ENCODE measurements around the gene ZFYVE26. TPM values are rescaled to one million over a fixed set of nuclear protein-coding genes. Genes with fewer than 3 reads are reported as not detected.
A peak's percentile ranks its signal among the peaks of the same experiment; 100 is the strongest.

ZFYVE26 gene
- total RNA-seq, 4 donors from 2014 or later, result 23.9 to 31.7 (median 28.8) TPM

DNA sequence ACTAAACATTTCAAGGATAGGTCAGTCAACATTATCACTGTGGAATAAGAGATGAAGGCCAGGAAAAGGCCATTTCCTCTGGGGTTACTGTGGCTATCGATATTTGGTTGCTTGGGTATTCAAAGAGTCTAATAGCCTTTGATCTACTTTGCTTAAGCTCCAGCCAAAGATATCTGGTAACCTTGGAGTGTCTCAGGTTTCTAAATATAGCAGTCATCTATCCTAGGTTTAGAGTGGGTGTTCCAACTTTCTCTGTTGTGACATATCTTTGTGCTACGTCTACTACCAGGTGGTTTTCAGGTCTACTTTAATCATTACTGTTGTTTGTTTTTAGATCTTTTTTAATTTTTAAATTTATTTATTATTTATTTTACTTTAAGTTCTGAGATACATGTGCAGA is 72.3 kb downstream of the ZFYVE26 start:
- H3K27me3 ChIP-seq, result no peaks in the 10 kb centered on the region
- H3K4me3 ChIP-seq, result no peak overlapping the region
- 79 to 85% methylated on average over 2 of the region's 2 CpGs for WGBS, 2 donors (ENCODE audit: low coverage in 1 of 2)
- DNase-seq, result no peak
- no peaks in the 10 kb centered on the region for H3K9me3 ChIP-seq
- H3K36me3 ChIP-seq, result peaks cover 0 to 10% (median 4%) of the 10 kb centered on the region in 4 donors
- peaks cover 0 to 9% (median 7%) of the 10 kb centered on the region in 4 donors for H3K4me1 ChIP-seq
- in situ Hi-C loops (cut with MboI; ENCODE audit: low pct_ligation_motif_present in 1 of 4, low pct_unique_long_range_greater_than_20kb in 1 of 4, low sequenced_read_pairs in 3 of 4), result no loop called here
- TF ChIP-seq POLR2AphosphoS5 (IDR thresholded peaks at IDR 0.05), result no peak
- TF ChIP-seq, protein P1, sequence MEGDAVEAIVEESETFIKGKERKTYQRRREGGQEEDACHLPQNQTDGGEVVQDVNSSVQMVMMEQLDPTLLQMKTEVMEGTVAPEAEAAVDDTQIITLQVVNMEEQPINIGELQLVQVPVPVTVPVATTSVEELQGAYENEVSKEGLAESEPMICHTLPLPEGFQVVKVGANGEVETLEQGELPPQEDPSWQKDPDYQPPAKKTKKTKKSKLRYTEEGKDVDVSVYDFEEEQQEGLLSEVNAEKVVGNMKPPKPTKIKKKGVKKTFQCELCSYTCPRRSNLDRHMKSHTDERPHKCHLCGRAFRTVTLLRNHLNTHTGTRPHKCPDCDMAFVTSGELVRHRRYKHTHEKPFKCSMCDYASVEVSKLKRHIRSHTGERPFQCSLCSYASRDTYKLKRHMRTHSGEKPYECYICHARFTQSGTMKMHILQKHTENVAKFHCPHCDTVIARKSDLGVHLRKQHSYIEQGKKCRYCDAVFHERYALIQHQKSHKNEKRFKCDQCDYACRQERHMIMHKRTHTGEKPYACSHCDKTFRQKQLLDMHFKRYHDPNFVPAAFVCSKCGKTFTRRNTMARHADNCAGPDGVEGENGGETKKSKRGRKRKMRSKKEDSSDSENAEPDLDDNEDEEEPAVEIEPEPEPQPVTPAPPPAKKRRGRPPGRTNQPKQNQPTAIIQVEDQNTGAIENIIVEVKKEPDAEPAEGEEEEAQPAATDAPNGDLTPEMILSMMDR (IDR thresholded peaks at IDR 0.05), result no peak
- no peak for TF ChIP-seq EP300 (IDR thresholded peaks at IDR 0.05; ENCODE audit: low read depth)
- no peak for TF ChIP-seq POLR2A (IDR thresholded peaks at IDR 0.05)
- intact Hi-C loops (cut with DNase I; ENCODE audit: low total_unique reads), result no loop called here
- H3K27ac ChIP-seq, result no peak overlapping the region

DNA sequence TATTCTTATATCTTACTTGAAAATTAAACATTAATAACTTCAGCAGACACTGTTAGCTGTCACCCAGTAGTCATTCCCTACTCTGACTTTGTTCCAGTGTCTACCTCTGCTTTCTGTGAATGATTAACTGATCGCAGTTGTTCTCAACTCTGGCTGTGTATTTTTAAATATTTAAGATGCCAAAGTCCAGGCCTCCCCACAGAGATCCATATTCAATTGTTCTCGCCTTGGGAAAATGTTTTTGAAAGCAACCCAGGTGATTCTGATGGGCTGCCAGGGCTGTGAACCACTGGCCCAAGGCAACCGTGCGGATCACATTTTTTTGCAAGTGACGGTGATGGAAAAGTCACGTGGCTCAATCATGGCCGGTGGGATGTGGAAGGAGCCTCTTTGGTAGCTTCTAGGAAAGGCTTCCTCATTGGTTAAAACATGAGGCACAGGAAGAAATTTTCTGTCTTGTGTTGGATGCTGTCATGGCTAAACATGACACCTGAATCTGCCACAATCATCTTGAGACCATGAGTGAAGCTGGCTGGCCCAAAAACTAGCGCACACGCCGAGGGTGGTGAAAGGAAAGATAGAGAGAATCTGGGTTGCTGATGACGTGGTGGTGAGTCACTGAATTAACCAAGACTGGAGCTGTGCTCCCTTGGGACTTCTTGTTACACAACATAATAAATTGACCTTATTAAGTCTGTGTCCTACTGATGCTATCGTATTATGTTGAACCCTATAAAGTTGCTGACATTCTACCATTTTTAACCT is 77.5 kb downstream of the ZFYVE26 start:
- Histone ChIP-seq H3K27ac (peak overlapping the region; percentile 23 to 71 (median 47)), H3K9me3 (no peaks in the 10 kb centered on the region), H3K4me3 (peak overlapping the region in 1 of 4 donors; percentile 17), H3K4me1 (peaks cover 0 to 36% (median 18%) of the 10 kb centered on the region in 4 donors), H3K27me3 (no peaks in the 10 kb centered on the region), H3K36me3 (no peaks in the 10 kb centered on the region)
- in situ Hi-C loops (cut with MboI; ENCODE audit: low pct_ligation_motif_present in 1 of 4, low pct_unique_long_range_greater_than_20kb in 1 of 4, low sequenced_read_pairs in 3 of 4), result no loop called here
- TF ChIP-seq POLR2A (IDR thresholded peaks at IDR 0.05) (no peak), POLR2AphosphoS5 (IDR thresholded peaks at IDR 0.05) (peak in 1 of 3 donors; percentile 33)
- intact Hi-C loops (cut with DNase I; ENCODE audit: low total_unique reads), result no loop called here
- 33 to 49% methylated on average over 6 to 12 of the region's 12 CpGs for WGBS, 2 donors (ENCODE audit: low coverage in 1 of 2)
- DNase-seq, result peak; percentile 48

DNA sequence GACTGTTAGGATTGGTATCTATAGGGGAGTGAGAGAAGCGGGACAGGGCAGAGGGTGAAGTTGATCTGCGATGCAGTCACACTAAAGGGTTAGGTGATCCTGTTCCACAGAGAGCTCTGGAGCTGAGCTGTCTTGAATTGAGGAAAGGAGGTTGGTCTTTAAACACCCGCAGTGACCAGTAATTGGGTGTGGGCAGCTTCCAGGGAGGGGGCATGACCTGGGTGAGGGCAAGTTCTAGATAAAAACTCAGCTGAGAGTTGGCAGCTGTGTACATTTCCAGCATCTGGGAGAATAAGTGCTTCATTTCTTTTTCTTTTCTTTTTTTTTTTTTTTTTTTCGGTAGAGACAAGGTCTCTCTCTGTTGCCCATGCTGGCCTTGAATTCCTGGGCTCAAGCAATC is 79.6 kb downstream of the ZFYVE26 start:
- Histone ChIP-seq H3K36me3 (no peaks in the 10 kb centered on the region), H3K4me1 (peaks cover 0 to 36% (median 18%) of the 10 kb centered on the region in 4 donors), H3K27ac (no peak overlapping the region), H3K4me3 (no peak overlapping the region), H3K27me3 (no peaks in the 10 kb centered on the region), H3K9me3 (no peaks in the 10 kb centered on the region)
- in situ Hi-C loops (cut with MboI; ENCODE audit: low pct_ligation_motif_present in 1 of 4, low pct_unique_long_range_greater_than_20kb in 1 of 4, low sequenced_read_pairs in 3 of 4) (no loop called here), intact Hi-C loops (cut with DNase I; ENCODE audit: low total_unique reads) (no loop called here)
- no peak for DNase-seq
- 71 to 94% methylated on average over 2 to 4 of the region's 4 CpGs for WGBS, 2 donors (ENCODE audit: low coverage in 1 of 2)
- TF ChIP-seq, protein P1 (IDR thresholded peaks at IDR 0.05), result no peak
- TF ChIP-seq POLR2A (IDR thresholded peaks at IDR 0.05) (no peak), POLR2AphosphoS5 (IDR thresholded peaks at IDR 0.05) (no peak), EP300 (IDR thresholded peaks at IDR 0.05; ENCODE audit: low read depth) (no peak)

DNA sequence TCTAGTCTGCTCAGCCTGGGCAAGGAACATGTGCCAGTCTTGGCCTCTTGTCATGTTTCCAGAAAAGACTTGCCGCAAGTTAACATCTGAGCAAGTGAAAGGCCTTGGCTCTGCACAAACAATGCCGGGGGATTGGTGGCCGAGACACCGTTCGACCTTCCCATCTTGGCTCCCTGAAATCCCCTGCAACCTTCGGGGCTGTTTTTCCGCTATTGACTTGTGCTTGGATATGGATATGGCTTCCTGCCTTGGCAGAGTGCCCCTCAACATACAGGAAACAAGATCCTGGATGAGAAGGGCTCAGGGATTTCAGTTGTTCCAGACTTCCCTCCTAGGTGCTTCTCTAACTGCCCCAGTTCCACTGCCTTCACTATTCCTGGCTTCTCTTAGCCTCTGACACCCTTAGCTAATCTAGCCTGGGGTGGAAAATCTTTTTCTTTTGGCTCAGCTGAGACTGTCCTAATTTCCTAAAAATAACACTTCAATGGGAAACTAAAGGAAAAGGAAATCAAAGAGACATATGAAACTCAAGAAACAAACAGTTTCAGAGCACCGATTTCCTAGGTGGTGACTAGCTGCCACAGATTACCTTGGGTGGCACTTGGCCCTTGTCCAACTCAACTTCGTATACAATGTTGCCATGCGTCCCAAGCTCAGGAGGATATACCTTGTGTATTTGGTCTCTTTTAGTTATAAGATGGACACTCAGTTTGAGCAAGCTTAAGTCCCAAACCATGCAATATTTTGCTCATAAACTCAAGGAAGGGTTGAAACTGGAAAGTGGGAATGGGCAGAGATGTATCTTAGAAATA is 80.8 kb downstream of the ZFYVE26 start:
- no peak overlapping the region for H3K27ac ChIP-seq
- intact Hi-C loops (cut with DNase I; ENCODE audit: low total_unique reads) (no loop called here), in situ Hi-C loops (cut with MboI; ENCODE audit: low pct_ligation_motif_present in 1 of 4, low pct_unique_long_range_greater_than_20kb in 1 of 4, low sequenced_read_pairs in 3 of 4) (no loop called here)
- DNase-seq, result no peak
- no peak overlapping the region for H3K4me3 ChIP-seq
- H3K27me3 ChIP-seq, result no peaks in the 10 kb centered on the region
- TF ChIP-seq EP300 (IDR thresholded peaks at IDR 0.05; ENCODE audit: low read depth) (no peak), POLR2A (IDR thresholded peaks at IDR 0.05) (no peak)
- TF ChIP-seq, protein P1 (IDR thresholded peaks at IDR 0.05), result no peak
- H3K36me3 ChIP-seq, result no peaks in the 10 kb centered on the region
- H3K9me3 ChIP-seq, result no peaks in the 10 kb centered on the region
- H3K4me1 ChIP-seq, result peaks cover 0 to 36% (median 18%) of the 10 kb centered on the region in 4 donors
- WGBS, 2 donors (ENCODE audit: low coverage in 1 of 2), result 60 to 91% methylated on average over 1 to 10 of the region's 10 CpGs
